ENCODE data around the gene CACNA1F. TPM values are rescaled to one million over a fixed set of nuclear protein-coding genes. Genes with fewer than 3 reads are reported as not detected.
A peak's percentile ranks its signal among the peaks of the same experiment; 100 is the strongest.

Gene CACNA1F
- polyA plus RNA-seq (ENCODE audit: insufficient read depth in 1 of 5, insufficient read length in 5 of 5, low replicate concordance in 1 of 5) = under 1 TPM; 0.09 to 0.66 (median 0.45) TPM
- long read RNA-seq, donor 1 = 0 reads
- long read RNA-seq, donor 2 = 0 reads
- long read RNA-seq, donor 3 = 0 reads
- long read RNA-seq, donor 4 = 0 reads
- long read RNA-seq, donor 5 = 0 reads
- long read RNA-seq, donor 6 = 0 reads
- long read RNA-seq, donor 7 = 0 reads
- long read RNA-seq, donor 8 = 0 reads

DNA sequence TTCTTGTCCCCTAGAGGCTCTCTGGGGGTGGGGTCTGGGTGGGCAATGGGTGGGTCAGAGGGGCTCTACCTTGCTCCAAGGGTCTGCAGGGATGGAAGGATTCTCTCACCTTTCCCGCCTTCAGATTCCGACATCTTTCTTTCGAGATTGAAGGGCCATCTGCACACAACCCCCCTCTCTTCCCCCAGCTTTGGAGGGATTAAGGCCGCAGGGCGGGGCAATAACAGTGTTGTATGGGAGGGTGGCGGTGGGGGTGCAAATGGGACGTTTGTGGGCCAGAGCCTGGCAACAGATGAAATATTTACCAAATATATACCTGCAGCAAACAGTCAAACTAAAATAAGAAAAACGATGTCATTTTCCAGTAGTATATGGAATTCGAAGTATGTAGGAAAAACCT, at the start of gene CACNA1F:
Gene CACNA1F, minus strand, starts transcription at position 165 of the 400 bp plus-strand sequence. Its CDS starts 31 bp downstream, at position 134.
- DNase-seq = no peak

GRCh38 chrX:49282647-49283011, 49.5 kb upstream of the CACNA1F start:
- DNase-seq = peak in 1 of 2 donors; percentile 23

GRCh38 chrX:49278081-49278480, 44.9 kb upstream of the CACNA1F start:
- DNase-seq = no peak

DNA sequence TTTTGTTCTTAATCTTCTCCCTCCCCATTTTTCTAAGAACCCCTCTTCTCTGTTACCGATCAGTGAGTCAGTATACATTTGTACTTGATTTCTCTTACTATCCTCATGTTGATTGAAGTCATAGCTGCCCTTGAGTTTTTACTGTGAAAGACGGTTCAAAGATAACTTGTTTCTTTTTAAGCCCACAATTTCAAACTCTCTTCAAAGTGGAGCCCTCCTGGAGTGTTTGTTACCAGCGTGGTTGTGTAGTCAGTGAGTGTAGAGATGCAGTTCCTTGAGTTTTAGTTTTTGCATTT, 44.3 kb upstream of the CACNA1F start:
- no peak for DNase-seq

DNA sequence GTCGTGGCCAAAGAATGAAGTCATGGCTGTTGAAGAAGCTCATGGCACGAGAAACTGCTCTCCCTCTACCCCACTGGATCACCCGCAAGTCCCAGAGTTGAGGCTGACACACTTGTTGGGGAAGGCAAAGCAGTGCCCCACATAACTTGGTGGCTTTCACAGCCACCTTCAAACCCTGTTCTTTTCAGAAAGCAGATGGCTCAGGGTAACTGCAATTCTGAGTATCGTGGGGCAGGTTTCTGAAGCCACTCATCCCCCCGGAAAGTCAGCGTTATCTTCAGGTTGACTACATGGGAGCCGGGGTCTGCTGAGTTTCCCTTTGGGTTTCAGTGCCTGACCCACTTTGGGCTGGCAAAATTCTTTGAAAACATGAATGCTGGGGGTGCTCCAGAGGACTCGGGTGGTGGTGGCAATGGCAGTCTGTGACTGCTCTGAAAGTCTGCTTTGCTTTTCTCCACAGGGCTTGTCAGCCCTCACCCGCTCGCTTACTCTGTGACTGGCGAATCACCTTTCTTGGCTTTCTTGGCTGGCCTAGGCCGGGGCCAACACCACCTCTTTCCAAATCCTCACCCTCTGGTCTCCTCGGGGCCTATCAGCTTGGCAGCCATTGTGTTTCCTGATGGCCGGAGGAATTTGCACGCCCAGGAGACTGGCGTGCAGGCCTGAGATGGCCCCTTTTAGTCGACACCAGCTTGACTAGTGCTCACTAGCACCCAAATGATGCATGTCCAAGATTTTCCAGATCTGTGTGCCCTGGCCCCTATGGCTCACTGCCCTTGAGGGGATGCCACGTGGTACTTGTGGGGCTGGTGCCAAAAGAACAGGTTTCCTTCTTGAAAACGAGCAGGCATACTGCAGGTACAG, 43.8 kb upstream of the CACNA1F start:
- no peak for DNase-seq

DNA sequence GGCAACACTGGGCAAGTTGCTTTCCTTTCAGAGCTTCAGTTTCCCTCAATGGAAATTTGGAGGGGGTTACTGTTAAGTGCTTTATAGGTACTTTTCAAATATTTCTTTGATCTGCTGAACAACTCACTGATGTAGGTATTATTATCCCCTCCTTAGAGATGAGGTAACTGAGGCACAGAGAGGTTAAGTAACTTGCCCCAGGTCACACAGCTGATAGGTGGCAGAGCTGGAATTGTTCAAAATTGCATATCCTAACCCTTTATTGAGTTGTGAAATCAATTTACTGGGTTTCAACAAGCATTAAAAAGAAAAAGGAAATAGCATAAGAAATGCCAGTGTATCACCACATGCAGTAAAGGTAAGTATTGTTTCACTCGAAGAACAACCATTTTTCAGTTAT, 43.1 kb upstream of the CACNA1F start:
- no peak for DNase-seq

GRCh38 chrX:49273181-49273727, 40.1 kb upstream of the CACNA1F start:
- DNase-seq = no peak

GRCh38 chrX:49272421-49272820, 39.3 kb upstream of the CACNA1F start:
- DNase-seq = no peak

- no peak for DNase-seq
Measured at GRCh38 chrX:49271341-49271740, 38.2 kb upstream of the CACNA1F start.

DNA sequence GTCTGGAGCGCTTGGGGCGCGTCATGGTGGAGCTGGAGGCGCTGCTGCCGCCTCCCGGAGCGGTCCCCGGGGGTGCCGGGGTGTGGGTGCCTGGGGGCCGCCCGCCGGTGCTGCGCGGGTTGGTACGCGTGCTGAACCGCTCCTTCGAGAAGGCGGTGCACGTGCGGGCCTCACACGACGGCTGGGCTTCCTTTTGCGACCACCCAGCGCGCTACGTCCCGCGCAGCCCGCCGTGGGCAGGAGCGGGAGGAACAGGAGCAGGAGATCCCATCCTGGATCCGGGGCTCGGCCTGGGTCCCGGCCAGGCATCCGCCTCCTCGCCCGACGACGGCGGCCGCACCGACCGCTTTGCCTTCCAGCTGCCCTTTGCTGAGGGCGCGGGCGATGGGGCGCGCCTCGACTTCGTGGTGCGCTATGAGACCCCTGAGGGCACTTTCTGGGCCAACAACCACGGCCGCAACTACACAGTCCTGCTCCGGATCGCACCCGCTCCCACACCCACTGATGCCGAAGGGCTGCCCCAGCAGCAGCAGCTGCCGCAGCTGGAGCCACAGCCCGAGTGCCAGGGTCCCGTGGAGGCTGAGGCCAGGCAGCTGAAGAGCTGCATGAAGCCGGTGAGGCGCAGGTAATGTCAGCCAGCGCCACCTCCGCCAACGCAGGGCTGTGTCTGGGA, 37.2 kb upstream of the CACNA1F start:
- no peak for DNase-seq

- DNase-seq = no peak
Measured at GRCh38 chrX:49269767-49270248, 36.7 kb upstream of the CACNA1F start, which contains the start of gene PPP1R3F. Gene PPP1R3F, plus strand, starts transcription at chrX:49269793. Its CDS starts 77 bp downstream, at chrX:49269870.

- DNase-seq = peak; percentile 94 to 95
Measured at GRCh38 chrX:49269010-49269766, 36.0 kb upstream of the CACNA1F start.

- no peak for DNase-seq
Measured at GRCh38 chrX:49268702-49269009, 35.5 kb upstream of the CACNA1F start.

GRCh38 chrX:49266523-49267445, 33.6 kb upstream of the CACNA1F start:
- no peak for DNase-seq

DNA sequence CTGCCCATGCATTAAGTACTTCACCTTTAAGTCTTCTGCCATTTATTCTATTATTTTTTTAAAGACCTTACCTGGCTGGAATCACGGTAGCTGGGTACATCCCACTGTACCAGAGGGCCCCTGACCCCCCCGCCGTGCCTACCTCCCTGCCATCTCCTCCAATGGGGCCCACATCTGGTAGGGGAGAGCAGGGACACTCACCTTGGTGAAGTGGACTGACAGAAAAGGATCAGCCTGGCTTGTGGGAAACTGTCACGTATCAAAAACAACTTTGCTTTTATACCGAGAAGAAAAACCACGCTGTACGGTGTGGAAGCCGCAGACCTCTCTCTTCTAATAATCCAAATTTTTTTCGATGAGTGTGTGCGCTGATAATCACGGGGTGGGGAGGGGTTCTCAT, 31.3 kb upstream of the CACNA1F start, which contains the start of gene FOXP3:
Gene FOXP3, minus strand, starts transcription at position 251 of the 400 bp plus-strand sequence. CDS start 6,205 bp downstream, outside the sequence.
- no peak for DNase-seq

DNA sequence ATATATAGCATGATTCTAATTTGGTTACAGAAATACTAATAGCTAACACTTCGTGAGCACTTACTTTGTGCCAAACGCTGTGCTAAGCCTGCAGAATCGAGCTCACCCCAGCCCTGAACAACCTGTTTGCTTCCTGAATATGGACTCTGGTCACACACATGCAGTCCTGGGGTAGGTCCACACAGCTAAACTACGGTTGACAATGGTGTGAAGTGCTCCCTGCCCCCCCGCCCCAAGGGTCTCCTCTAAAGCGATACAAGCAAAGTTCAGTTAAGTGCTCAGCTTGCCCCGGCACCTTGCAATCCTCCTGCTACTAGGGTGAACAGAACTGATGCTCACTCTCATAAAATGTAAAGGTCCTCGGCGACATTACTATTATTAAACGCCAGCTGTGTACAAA, 30.5 kb upstream of the CACNA1F start:
- no peak for DNase-seq

DNA sequence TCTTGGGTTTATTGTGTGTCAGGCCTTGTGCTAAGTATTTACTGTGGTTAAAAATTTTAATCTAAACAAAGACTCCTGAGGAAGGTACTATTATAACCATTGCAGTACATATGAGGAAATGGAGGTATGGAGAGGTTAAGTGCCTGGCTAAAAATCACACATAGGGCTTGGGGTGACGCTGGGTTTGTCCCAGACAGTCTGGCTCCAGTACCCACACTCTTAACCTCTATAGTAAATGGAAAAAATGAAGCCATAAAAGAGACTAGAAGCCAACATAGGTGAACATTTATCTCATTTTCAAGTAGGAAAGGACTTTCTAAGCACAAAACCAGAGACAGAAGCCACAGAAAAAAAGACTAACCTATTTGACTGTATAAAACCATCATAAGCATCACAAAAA, 29.5 kb upstream of the CACNA1F start:
- DNase-seq = no peak

DNA sequence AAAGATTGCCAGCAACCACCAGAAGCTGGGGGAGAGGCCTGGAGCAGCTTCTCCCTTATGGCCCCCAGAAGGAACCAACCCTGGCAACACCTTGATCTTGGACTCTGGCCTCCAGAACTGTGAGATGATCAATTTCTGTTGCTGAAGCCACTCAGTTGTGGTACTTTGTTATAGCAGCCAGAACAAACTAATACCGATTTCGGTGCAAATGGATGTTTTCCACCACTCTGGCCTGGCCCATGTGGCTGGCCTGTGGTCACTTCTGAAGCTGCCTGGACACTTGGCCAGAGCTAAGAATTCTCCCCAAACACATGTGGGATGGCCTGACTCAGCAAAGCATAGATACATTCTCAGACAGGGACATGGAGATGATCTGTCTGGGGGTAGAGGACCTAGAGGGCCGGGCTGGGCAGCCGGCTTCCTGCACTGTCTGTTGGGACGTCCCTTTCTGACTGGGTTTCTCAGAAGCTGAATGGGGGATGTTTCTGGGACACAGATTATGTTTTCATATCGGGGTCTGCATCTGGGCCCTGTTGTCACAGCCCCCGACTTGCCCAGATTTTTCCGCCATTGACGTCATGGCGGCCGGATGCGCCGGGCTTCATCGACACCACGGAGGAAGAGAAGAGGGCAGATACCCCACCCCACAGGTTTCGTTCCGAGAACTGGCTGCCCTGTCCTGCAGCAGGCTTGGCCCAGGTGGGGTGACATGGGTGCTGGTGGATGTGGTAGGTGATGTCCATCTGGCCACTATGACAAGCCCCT, 27.3 kb upstream of the CACNA1F start:
- no peak for DNase-seq

- DNase-seq = no peak
Measured at GRCh38 chrX:49258749-49259124, 25.6 kb upstream of the CACNA1F start.

Data from right lung (tissue), 10 donors.